Measurements from ENCODE around the gene ATP6AP2. TPM values are rescaled to one million over a fixed set of nuclear protein-coding genes. Genes with fewer than 3 reads are reported as not detected.

Gene ATP6AP2
- total and polyA plus RNA-seq, 8 donors: 118 to 145 (median 129) TPM

GRCh38 chrX:40647307-40648197 is 66.8 kb downstream of the ATP6AP2 start, which contains the start of gene CXorf38:
TSS of gene CXorf38 (minus strand) at chrX:40647561. CDS start at chrX:40647520, 41 bp downstream.
- no peaks in the 10 kb centered on the region for H3K27me3 ChIP-seq
- H3K4me1 ChIP-seq: peaks cover 10 to 22% of the 10 kb centered on the region in 2 donors
- peak within 1 kb of the TSS; percentile 79 to 85 for H3K27ac ChIP-seq
- no peaks in the 10 kb centered on the region for H3K9me3 ChIP-seq
- peak; percentile 91 to 95 (median 94) for DNase-seq
- peak; percentile 82 for ATAC-seq
- TF ChIP-seq CTCF (IDR thresholded peaks at IDR 0.05): no peak
- intact Hi-C loops (cut with DNase I): no loop called here
- H3K4me3 ChIP-seq: peak within 1 kb of the TSS; percentile 70 to 73
- H3K36me3 ChIP-seq: no peaks in the 10 kb centered on the region

GRCh38 chrX:40651620-40652223 is 71.0 kb downstream of the ATP6AP2 start:
- Histone ChIP-seq H3K27me3 (peaks cover 0 to 8% of the 10 kb centered on the region in 2 donors), H3K9me3 (no peaks in the 10 kb centered on the region), H3K36me3 (peaks cover 0 to 19% of the 10 kb centered on the region in 2 donors), H3K4me1 (peaks cover 3 to 4% of the 10 kb centered on the region in 2 donors), H3K4me3 (no peak overlapping the region), H3K27ac (no peak overlapping the region)
- intact Hi-C loops (cut with DNase I): no loop called here
- DNase-seq: peak in 2 of 4 donors; percentile 49 to 63
- peak; percentile 57 to 70 for TF ChIP-seq CTCF (IDR thresholded peaks at IDR 0.05)
- peak; percentile 48 for ATAC-seq

DNA sequence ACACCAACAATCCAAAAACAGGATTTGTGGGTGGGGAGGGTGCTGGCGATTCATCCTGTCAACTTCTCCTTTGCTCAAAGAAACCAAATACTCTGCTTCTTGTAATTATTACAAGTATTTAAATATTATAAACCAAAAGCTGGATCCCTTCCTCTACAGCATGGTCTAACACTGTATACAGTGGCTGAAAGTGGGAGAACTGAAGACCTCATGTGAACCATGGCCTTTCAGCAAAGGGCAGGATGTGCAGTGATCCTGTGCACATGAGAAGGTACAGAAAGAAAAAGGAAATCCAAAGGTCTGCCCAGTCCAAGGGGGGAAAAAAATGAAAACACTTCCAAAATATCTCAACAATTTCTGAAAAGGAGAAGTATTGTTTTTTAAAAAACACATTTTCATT is 71.9 kb downstream of the ATP6AP2 start:
- Histone ChIP-seq H3K27ac (no peak overlapping the region), H3K4me1 (peaks cover 2 to 3% of the 10 kb centered on the region in 2 donors), H3K4me3 (no peak overlapping the region), H3K9me3 (no peaks in the 10 kb centered on the region), H3K27me3 (peaks cover 0 to 16% of the 10 kb centered on the region in 2 donors), H3K36me3 (peaks cover 0 to 28% of the 10 kb centered on the region in 2 donors)
- ATAC-seq: no peak
- no peak for TF ChIP-seq CTCF (IDR thresholded peaks at IDR 0.05)
- intact Hi-C loops (cut with DNase I): no loop called here
- DNase-seq: no peak

DNA sequence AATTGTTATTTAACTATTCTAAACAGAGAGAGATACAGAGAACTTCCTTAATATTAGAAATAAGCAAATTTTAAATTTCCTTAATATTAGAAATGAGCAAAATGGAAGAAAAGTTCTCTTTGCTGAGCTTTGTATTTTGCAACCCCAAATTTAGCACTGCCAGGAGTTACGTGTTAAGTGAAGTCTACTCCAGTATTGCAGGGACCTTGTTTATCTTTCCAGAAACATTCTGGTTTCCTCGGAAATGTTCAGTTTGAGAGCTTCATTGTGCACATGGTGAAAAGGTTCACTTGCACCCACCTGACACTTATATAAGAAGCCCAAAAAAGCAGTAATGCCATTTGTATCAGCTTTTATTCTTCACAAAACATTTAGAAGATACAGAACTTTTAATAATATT is 72.8 kb downstream of the ATP6AP2 start:
- H3K27ac ChIP-seq: no peak overlapping the region
- intact Hi-C loops (cut with DNase I): no loop called here
- no peaks in the 10 kb centered on the region for H3K4me1 ChIP-seq
- no peak overlapping the region for H3K4me3 ChIP-seq
- no peaks in the 10 kb centered on the region for H3K9me3 ChIP-seq
- TF ChIP-seq CTCF (IDR thresholded peaks at IDR 0.05): no peak
- H3K27me3 ChIP-seq: peaks cover 0 to 18% of the 10 kb centered on the region in 2 donors
- no peak for ATAC-seq
- no peak for DNase-seq
- peaks cover 0 to 37% of the 10 kb centered on the region in 2 donors for H3K36me3 ChIP-seq

Other genes starting within 250 kb of the ATP6AP2 start
- not detected for gene MPC1L, start 42.5 kb downstream of the ATP6AP2 start, total RNA-seq
- gene MPC1L, start 42.5 kb downstream of the ATP6AP2 start, polyA plus RNA-seq (ENCODE audit: insufficient read length in 6 of 6): not detected
- gene CXorf38, start 66.6 kb downstream of the ATP6AP2 start, total RNA-seq: 10 to 100 TPM; 11.1 to 18.8 TPM
- gene CXorf38, start 66.6 kb downstream of the ATP6AP2 start, polyA plus RNA-seq (ENCODE audit: insufficient read length in 6 of 6): 10 to 100 TPM; 10.6 to 12.7 (median 11.7) TPM
- gene MED14, start 154.6 kb downstream of the ATP6AP2 start, total RNA-seq: 10 to 100 TPM; 44.6 to 45.9 TPM
- 10 to 100 TPM; 55.8 to 67.2 (median 59.2) TPM for gene MED14, start 154.6 kb downstream of the ATP6AP2 start, polyA plus RNA-seq (ENCODE audit: insufficient read length in 6 of 6)